Ovary (tissue), 3 donors: Measurements from ENCODE around the gene SLC22A23.

Experiments
- CTCF ChIP-seq, 3 donors: fragments of 450-650 bp in 2 of 3; fragments of 200-600 bp in 1 of 3; IDR thresholded peaks; one replicate each; pipeline versions ENCODE4 v1.5.1 to v1.8.0; 2016 to 2022; ENCODE audit warnings: antibody characterized with exemption in 3 of 3, mild to moderate bottlenecking in 1 of 3
- POLR2A ChIP-seq: fragments of 450-650 bp; IDR thresholded peaks from one replicate; pipeline ENCODE4 v1.6.1; 2017; ENCODE audit warnings: antibody characterized with exemption, mild to moderate bottlenecking, moderate library complexity
- donor health status: DM: no; HTN: no; CAD: no.

DNA sequence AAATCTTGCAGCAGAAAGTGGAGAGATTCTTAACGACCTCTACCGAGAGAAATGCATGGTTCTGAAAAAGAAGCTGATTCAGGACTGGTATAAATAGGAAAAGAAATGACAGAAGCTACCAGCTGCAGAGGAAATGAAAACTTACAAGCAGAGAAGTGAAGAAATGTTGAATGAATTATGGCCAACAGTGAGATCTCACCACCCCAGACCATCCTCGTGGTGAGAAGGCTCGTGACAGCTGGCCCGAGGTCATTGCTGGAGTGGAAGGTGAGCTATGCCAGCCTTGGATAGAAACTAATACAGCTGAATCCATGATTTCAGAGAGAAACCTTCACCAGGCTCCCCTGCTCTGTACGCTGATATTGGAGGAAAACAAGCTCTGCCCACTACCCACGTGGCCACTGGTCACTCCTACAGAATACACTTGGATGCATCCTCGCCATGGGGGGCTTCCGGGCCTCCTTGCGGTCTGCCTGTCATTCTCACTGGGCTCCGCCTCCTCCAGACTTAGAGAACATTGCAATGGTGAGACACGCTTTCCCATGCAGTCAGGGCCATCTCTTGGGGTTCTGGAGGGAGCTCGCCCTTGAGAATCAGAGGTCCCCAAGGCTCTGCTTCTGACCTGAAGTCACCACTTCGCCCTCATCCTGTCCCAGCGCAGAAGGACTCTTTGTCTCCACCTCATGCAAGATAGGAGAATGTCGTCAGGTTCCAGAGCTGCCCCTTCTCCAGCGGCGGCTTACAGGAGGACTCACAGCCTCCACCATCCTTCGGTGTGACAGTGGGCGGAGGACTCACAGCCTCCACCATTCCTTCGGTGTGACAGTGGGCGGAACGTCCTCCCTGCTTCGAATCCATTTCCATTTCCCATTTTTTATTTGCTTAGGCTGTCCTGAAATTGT lies 218.8 kb downstream of the SLC22A23 start:
- TF ChIP-seq CTCF (IDR thresholded peaks at IDR 0.05) (no peak), POLR2A (no peak)
